CD4-positive, alpha-beta memory T cell (primary cell): ENCODE measurements around the gene MAP4K1. TPM values are rescaled to one million over a fixed set of nuclear protein-coding genes. Genes with fewer than 3 reads are reported as not detected.
"Not testable (repeated sequence)": the region's sequence is repeated elsewhere in the genome, so short reads cannot be mapped to it uniquely, and the experiment has no call there.

Experiments used
- CTCF ChIA-PET: fragments of 350-600 bp; sonication (Branson Sonifier 250); formaldehyde crosslinking; loops from one replicate; lab custom pipeline; 2021; ENCODE audit warnings: inconsistent platforms; ENCODE audit not compliant: partially characterized antibody; lab: Charles Lee
- POLR2A ChIA-PET: fragments of 350-600 bp; sonication (Branson Sonifier 250); formaldehyde crosslinking; loops from one replicate; lab custom pipeline; 2021; ENCODE audit not compliant: partially characterized antibody; lab: Charles Lee
- DNase-seq, 5 donors: peaks; one replicate each; pipeline versions ENCODE4 v3.0.0 to v3.0.0-alpha.2; 2020 to 2022; ENCODE audit warnings: mixed read lengths in 1 of 5
- H3K27ac ChIP-seq: one replicate; pipeline ENCODE4 v1.7.0; 2013; ENCODE audit warnings: low read depth, low read length
- H3K27me3 ChIP-seq: 2 replicates; pipeline ENCODE4 v1.7.0; 2013; ENCODE audit warnings: mild to moderate bottlenecking, low read length, moderate library complexity; ENCODE audit not compliant: insufficient read depth
- H3K36me3 ChIP-seq: 2 replicates; pipeline ENCODE4 v1.7.0; 2013; ENCODE audit warnings: mild to moderate bottlenecking, low read length, moderate library complexity; ENCODE audit not compliant: insufficient read depth
- H3K4me1 ChIP-seq: 2 replicates; pipeline ENCODE4 v1.7.0; 2013; ENCODE audit warnings: mild to moderate bottlenecking, low read length, moderate library complexity; ENCODE audit not compliant: insufficient read depth
- H3K4me3 ChIP-seq, 2 donors: one replicate each; pipeline ENCODE4 v1.7.0; 2013; ENCODE audit warnings: low read length in 2 of 2, mild to moderate bottlenecking in 1 of 2
- H3K9me3 ChIP-seq, 2 donors: one replicate each; pipeline ENCODE4 v1.7.0; 2013; ENCODE audit warnings: low read length in 2 of 2, control low read depth in 1 of 2; ENCODE audit not compliant: control insufficient read depth in 1 of 2
- H3K27ac Mint-ChIP-seq, 7 donors: one replicate each; pipeline ENCODE4 v1.8.0; 2020 to 2021; ENCODE audit warnings: mixed read lengths in 7 of 7, mild to moderate bottlenecking in 6 of 7, inconsistent platforms in 3 of 7, moderate library complexity in 3 of 7
- H3K27me3 Mint-ChIP-seq, 2 donors: one replicate each; pipeline ENCODE4 v1.8.0; 2020 to 2021; ENCODE audit warnings: mixed read lengths in 2 of 2
- H3K36me3 Mint-ChIP-seq, 2 donors: one replicate each; pipeline ENCODE4 v1.8.0; 2020 to 2021; ENCODE audit warnings: mixed read lengths in 2 of 2, inconsistent platforms in 1 of 2, mild to moderate bottlenecking in 1 of 2
- H3K4me1 Mint-ChIP-seq, 4 donors: one replicate each; pipeline ENCODE4 v1.8.0; 2020 to 2021; ENCODE audit warnings: mixed read lengths in 4 of 4, mild to moderate bottlenecking in 1 of 4
- H3K4me3 Mint-ChIP-seq, 8 donors: one replicate each; pipeline ENCODE4 v1.8.0; 2020 to 2021; ENCODE audit warnings: mixed read lengths in 8 of 8, mild to moderate bottlenecking in 7 of 8, moderate library complexity in 6 of 8, inconsistent platforms in 3 of 8
- H3K9me3 Mint-ChIP-seq, 8 donors: one replicate each; pipeline ENCODE4 v1.8.0; 2020 to 2021; ENCODE audit warnings: mixed read lengths in 8 of 8, mild to moderate bottlenecking in 5 of 8, inconsistent platforms in 3 of 8, moderate library complexity in 1 of 8
- intact Hi-C: fragments of 100-400 bp; cut with micrococcal nuclease; formaldehyde crosslinking; loops from one replicate; pipeline ENCODE4 v1.15.1; 2023
- polyA plus RNA-seq, 2 donors: library from polyadenylated mRNA; unstranded; fragments of 300-500 nt; fragmentation: Illumina TruSeq; gene quantifications; one replicate each; pipeline ENCODE4 v1.2.3, GENCODE V29; 2021
- total RNA-seq, 2 experiments: library from RNA; stranded (reverse); gene quantifications; one replicate each; pipeline ENCODE4 v1.2.3, GENCODE V29; 2021

The MAP4K1 gene
- total and polyA plus RNA-seq, 4 experiments from 2014 or later, result 142 to 361 (median 262) TPM

- Mint-ChIP-seq H3K27me3 (no peaks in the 10 kb centered on the region), H3K36me3 (peaks cover 9 to 11% of the 10 kb centered on the region in 2 donors), H3K4me3 (no peak overlapping the region), H3K4me1 (peaks cover 11 to 36% (median 28%) of the 10 kb centered on the region in 4 donors), H3K27ac (peak overlapping the region in 1 of 7 donors; percentile 48), H3K9me3 (peaks cover 0 to 5% (median 0%) of the 10 kb centered on the region in 8 donors)
- CTCF ChIA-PET, result interaction anchor here (0.9 to 7.6 kb wide), 8 partner anchors 19 to 295 kb away, joined by 3 to 161 read pairs (median 6); partner anchors contain the start of genes MRPS12 and SARS2
- H3K27ac ChIP-seq, result no peak overlapping the region
- POLR2A ChIA-PET, result interaction anchor here (0.6 to 1.3 kb wide), 4 partner anchors 9 to 104 kb away, joined by 3 to 5 read pairs (median 4); partner anchors contain the start of gene ACTN4
- intact Hi-C loops, result loop anchor here (5.0 kb wide), 1 partner anchor 81 kb away; no protein-coding TSS in a partner anchor
- H3K27me3 ChIP-seq, result no peaks in the 10 kb centered on the region
- DNase-seq, result no peak
- H3K9me3 ChIP-seq, result no peaks in the 10 kb centered on the region
- H3K4me1 ChIP-seq, result peaks cover 32% of the 10 kb centered on the region
- peaks cover 7% of the 10 kb centered on the region for H3K36me3 ChIP-seq
- H3K4me3 ChIP-seq, result no peak overlapping the region
Observed at GRCh38 chr19:38638461-38638860, 20.7 kb upstream of the MAP4K1 start.

DNA sequence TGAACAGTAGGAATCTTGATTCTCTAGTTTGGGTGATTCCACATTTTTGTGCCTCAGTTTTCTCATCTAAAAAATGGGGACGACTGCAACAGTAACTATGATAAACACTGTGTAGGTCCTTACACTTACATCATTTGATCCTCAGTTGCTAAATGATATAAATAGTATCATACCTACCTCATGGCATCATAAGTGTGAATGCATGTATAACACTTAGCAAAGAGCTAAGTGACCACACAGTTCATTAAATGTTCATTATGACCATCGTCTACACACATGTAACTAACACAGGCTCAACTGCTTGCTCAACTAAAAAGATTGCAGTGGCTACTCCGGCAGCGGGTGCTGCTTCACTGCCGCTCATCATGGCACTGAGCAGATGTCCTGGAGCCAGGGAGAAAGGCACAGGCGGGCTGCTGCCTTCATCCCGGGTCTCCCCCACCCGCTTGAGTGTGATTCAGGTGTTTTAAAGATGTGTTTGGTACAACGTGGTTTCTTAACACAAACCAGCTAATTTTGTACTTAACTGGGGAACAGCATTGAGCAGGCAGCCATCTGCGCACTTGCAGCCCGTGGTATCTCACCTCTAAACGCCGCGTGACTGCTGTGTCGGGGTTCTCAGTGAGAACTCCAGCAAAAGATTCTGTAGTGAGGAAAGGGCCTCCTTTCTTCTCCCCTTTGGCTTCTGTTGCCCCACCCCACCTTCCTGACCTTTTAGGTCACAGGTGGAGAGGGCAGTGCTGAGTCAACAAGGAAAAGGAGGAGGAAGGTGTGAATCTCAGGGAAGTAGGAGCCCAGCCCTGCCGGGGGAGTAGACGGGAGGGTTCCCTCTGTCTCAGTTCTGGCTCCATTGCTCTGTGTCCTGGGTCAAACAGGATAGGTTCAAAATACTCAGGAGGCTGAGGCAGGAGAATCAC, 18.0 kb upstream of the MAP4K1 start:
- Mint-ChIP-seq H3K36me3 (peaks cover 23 to 32% of the 10 kb centered on the region in 2 donors), H3K4me1 (peaks cover 10 to 41% (median 27%) of the 10 kb centered on the region in 4 donors), H3K27ac (peak overlapping the region in 5 of 7 donors; percentile 47 to 75 (median 65)), H3K4me3 (peak overlapping the region in 2 of 8 donors; percentile 17 to 25), H3K9me3 (peaks cover 0 to 3% (median 0%) of the 10 kb centered on the region in 8 donors), H3K27me3 (no peaks in the 10 kb centered on the region)
- ChIA-PET CTCF (interaction anchor here (0.7 to 7.6 kb wide), 28 partner anchors 10 to 298 kb away, joined by 3 to 161 read pairs (median 8); partner anchors contain the start of genes ACTN4, EIF3K, FAM98C and MAP4K1), POLR2A (interaction anchor here (0.9 to 3.7 kb wide), 11 partner anchors 12 to 235 kb away, joined by 3 to 23 read pairs (median 6); partner anchors contain the start of genes ACTN4, EIF3K, FAM98C and MAP4K1)
- DNase-seq, result no peak
- H3K4me3 ChIP-seq, result no peak overlapping the region
- H3K36me3 ChIP-seq, result peaks cover 17% of the 10 kb centered on the region
- no peaks in the 10 kb centered on the region for H3K9me3 ChIP-seq
- no peaks in the 10 kb centered on the region for H3K27me3 ChIP-seq
- H3K27ac ChIP-seq, result peak overlapping the region; percentile 41
- intact Hi-C loops, result loop anchor here (2.0 to 5.0 kb wide), 2 partner anchors 45 to 78 kb away; no protein-coding TSS in a partner anchor
- peaks cover 32% of the 10 kb centered on the region for H3K4me1 ChIP-seq

GRCh38 chr19:38634757-38635482, 17.2 kb upstream of the MAP4K1 start:
- peaks cover 25 to 37% of the 10 kb centered on the region in 2 donors for H3K36me3 Mint-ChIP-seq
- H3K4me3 ChIP-seq, result no peak overlapping the region
- POLR2A ChIA-PET, result interaction anchor here (0.7 to 3.7 kb wide), 12 partner anchors 12 to 444 kb away, joined by 3 to 23 read pairs (median 6); partner anchors contain the start of genes ACTN4, EIF3K, FAM98C and MAP4K1
- H3K9me3 Mint-ChIP-seq, result peaks cover 0 to 3% (median 0%) of the 10 kb centered on the region in 8 donors
- H3K4me1 ChIP-seq, result peaks cover 32% of the 10 kb centered on the region
- DNase-seq, result peak; percentile 59 to 74 (median 68)
- CTCF ChIA-PET, result interaction anchor here (0.7 to 7.6 kb wide), 37 partner anchors 9 to 299 kb away, joined by 3 to 161 read pairs (median 5); partner anchors contain the start of genes ACTN4, EIF3K, FAM98C and MAP4K1
- H3K27ac ChIP-seq, result peak overlapping the region; percentile 23
- H3K27ac Mint-ChIP-seq, result peak overlapping the region; percentile 82 to 92 (median 90)
- peaks cover 17% of the 10 kb centered on the region for H3K36me3 ChIP-seq
- intact Hi-C loops, result loop anchor here (1.0 to 5.0 kb wide), 5 partner anchors 16 to 232 kb away; partner anchors contain the start of genes EIF3K and FAM98C
- H3K4me3 Mint-ChIP-seq, result peak overlapping the region in 5 of 8 donors; percentile 32 to 70 (median 57)
- H3K27me3 ChIP-seq, result no peaks in the 10 kb centered on the region
- no peaks in the 10 kb centered on the region for H3K9me3 ChIP-seq
- H3K4me1 Mint-ChIP-seq, result peaks cover 10 to 41% (median 27%) of the 10 kb centered on the region in 4 donors
- H3K27me3 Mint-ChIP-seq, result no peaks in the 10 kb centered on the region

DNA sequence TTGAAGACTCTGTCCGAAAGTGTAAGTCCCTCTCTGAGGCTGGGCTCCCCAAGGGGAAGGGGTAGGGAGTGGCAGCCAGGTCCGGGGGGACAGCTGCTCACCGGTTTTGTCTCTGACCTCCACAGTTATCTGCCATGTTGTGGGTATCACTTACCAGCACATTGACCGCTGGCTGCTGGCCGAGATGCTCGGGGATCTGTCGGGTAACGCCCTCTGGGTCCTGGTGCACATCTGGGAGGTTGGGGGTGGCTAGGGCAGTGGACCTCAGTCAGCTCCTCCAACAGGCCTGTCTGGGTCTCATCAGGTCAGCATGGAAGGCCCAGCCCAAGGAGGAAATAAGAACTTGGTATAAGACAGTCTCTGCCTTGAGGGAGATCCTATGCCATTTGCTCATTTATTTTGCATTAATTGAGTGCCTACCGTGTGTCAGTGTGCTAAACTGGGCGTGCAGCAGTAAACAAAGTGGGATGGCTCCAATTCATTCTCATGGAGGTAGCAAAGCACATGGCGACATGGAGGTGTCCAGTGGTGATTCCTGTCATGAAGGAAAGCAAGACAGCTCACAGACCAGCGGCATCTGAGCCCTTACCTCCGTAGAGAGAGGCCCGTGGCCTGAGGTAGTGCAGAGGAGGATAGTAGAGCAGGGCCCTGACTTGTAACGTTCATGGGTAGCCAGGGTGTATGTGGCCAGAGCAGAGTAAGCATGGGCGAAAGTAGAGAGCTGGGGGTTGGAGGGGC, 14.9 kb upstream of the MAP4K1 start:
- H3K4me3 ChIP-seq, result no peak overlapping the region
- H3K4me1 Mint-ChIP-seq, result peaks cover 10 to 40% (median 28%) of the 10 kb centered on the region in 4 donors
- POLR2A ChIA-PET, result interaction anchor here (3.7 kb wide), 1 partner anchor 88 kb away, joined by 23 read pairs; no protein-coding TSS in a partner anchor
- H3K27ac ChIP-seq, result no peak overlapping the region
- H3K4me1 ChIP-seq, result peaks cover 32% of the 10 kb centered on the region
- H3K36me3 Mint-ChIP-seq, result peaks cover 37 to 56% of the 10 kb centered on the region in 2 donors
- CTCF ChIA-PET, result interaction anchor here (0.8 to 7.6 kb wide), 5 partner anchors 11 to 229 kb away, joined by 3 to 161 read pairs (median 5); partner anchors contain the start of genes EIF3K and FAM98C
- peak overlapping the region in 3 of 7 donors; percentile 18 to 73 (median 69) for H3K27ac Mint-ChIP-seq
- peaks cover 0 to 5% (median 0%) of the 10 kb centered on the region in 8 donors for H3K9me3 Mint-ChIP-seq
- no peak for DNase-seq
- no peaks in the 10 kb centered on the region for H3K27me3 Mint-ChIP-seq
- no peak overlapping the region for H3K4me3 Mint-ChIP-seq
- intact Hi-C loops, result no loop called here
- no peaks in the 10 kb centered on the region for H3K9me3 ChIP-seq
- no peaks in the 10 kb centered on the region for H3K27me3 ChIP-seq
- peaks cover 24% of the 10 kb centered on the region for H3K36me3 ChIP-seq

GRCh38 chr19:38631811-38632475, 14.2 kb upstream of the MAP4K1 start:
- H3K36me3 Mint-ChIP-seq, result peaks cover 39 to 60% of the 10 kb centered on the region in 2 donors
- intact Hi-C loops, H3K9me3 Mint-ChIP-seq, POLR2A ChIA-PET, H3K27me3 Mint-ChIP-seq, H3K27ac Mint-ChIP-seq, H3K4me3 Mint-ChIP-seq, H3K27ac ChIP-seq, DNase-seq, H3K9me3 ChIP-seq, H3K4me3 ChIP-seq, H3K27me3 ChIP-seq, CTCF ChIA-PET: not testable (repeated sequence)
- peaks cover 8 to 33% (median 22%) of the 10 kb centered on the region in 4 donors for H3K4me1 Mint-ChIP-seq
- Histone ChIP-seq H3K4me1 (peaks cover 27% of the 10 kb centered on the region), H3K36me3 (peaks cover 24% of the 10 kb centered on the region)
